ENCODE measurements around the gene ADCY4. TPM values are rescaled to one million over a fixed set of nuclear protein-coding genes. Genes with fewer than 3 reads are reported as not detected.

The ADCY4 gene
- total RNA-seq, 1 experiment from 2014 or later: 0.86 TPM

DNA sequence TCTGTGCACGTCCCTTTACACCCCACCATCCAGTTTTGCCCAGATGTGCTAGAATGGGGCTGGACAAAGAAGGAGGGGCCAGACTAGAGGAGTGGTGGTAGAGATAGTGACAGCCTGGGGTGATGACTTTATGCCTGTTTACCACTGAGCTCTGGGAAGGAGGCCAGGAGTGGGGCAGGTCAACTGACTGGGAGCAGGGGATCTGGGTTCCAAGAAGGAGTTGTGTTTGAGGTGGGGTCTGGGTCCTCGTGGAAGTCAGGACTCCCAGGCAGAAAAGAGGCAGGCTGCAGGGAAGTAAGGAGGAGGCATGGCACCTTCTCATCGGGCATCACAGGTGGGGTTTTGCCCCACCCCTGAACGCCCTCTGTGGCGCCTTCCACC lies 24.6 kb downstream of the ADCY4 start:
- no peak overlapping the region for H3K4me2 ChIP-seq (ENCODE audit: low read length)
- no peak for ATAC-seq
- POLR2A ChIA-PET: no interaction called here

DNA sequence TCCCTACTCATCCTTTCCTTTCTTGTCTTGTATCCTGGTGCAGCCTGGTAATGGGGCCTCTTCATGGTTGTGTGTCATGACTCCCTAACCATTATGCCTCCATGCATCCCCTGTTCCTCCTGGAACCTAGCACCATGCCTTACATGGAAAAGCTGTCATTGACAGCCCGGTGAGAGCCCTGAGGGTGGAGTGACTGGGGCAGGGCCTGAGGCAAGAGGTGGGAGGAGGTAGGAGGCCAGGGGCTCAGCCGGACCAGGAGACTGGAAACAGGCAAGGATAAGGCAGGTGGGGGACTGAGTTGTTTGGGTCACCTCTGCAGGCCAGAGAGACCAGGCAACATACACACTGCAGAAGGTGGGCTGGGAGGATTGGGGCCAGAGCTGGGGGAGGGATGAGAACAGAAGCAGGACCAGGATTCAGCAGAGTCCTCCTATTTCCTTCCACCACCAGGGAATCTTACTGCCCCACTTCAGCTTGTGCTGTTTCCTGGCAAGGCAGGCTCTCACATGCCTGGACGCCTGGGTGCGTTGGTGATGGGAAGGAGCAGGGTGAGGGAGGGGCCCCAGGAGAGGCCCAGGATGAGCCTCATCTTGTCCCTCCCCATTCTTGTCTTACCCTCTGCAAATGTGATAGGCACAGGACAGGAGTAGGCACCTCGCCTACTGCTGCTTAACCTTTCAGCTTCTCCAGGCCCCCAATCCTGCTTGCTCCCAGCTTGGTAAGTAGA lies 25.2 kb downstream of the ADCY4 start, which contains the start of gene LTB4R2:
LTB4R2 (plus strand) TSS at position 603 of the 727 bp plus-strand sequence. CDS start 525 bp downstream, outside the sequence.
- CTCF ChIA-PET: interaction anchor here (3.3 kb wide), 1 partner anchor 11 kb away, joined by 59 read pairs; the partner anchor contains the start of genes DHRS1 and NOP9
- H3K9me2 ChIP-seq (ENCODE audit: insufficient read depth): no peaks in the 10 kb centered on the region
- H3K4me3 ChIP-seq (replicated peaks in 1 of 2; ENCODE audit: low read depth in 1 of 2, low read length in 2 of 2): no peak within 1 kb of the TSS
- no peak within 1 kb of the TSS for H3K27ac ChIP-seq (ENCODE audit: low read depth, low read length)
- H4K20me1 ChIP-seq (ENCODE audit: insufficient read depth): no peaks in the 10 kb centered on the region
- H3K79me2 ChIP-seq (ENCODE audit: insufficient read depth, low read length): no peaks in the 10 kb centered on the region
- H3K36me3 ChIP-seq (ENCODE audit: control insufficient read depth in 1 of 2, insufficient read depth in 2 of 2, low read length in 2 of 2): peaks cover 12 to 21% of the 10 kb centered on the region in 2 experiments; a peak in 3 of 4 replicates
- no peaks in the 10 kb centered on the region for H3K9me3 ChIP-seq (ENCODE audit: control insufficient read depth in 1 of 2, insufficient read depth in 1 of 2, low read depth in 1 of 2, low read length in 2 of 2)
- POLR2A ChIA-PET: no interaction called here
- TF ChIP-seq YY1 (IDR thresholded peaks at IDR 0.05; ENCODE audit: extremely low read depth, insufficient replicate concordance, low read depth, low read length) (no peak), EZH2 (IDR thresholded peaks at IDR 0.05) (no peak)
- no peak within 1 kb of the TSS for H2AFZ ChIP-seq (ENCODE audit: low read depth, low read length, poor library complexity, severe bottlenecking)
- DNase-seq (ENCODE audit: low read depth, low spot score): no peak
- intact Hi-C loops (cut with micrococcal nuclease): no loop called here
- no peak within 1 kb of the TSS for H3K9ac ChIP-seq (ENCODE audit: low read length)
- no TSS peak for BruUV-seq (replicated peaks)
- RAD21 ChIA-PET (ENCODE audit: low non-redundant PET in 1 of 2, low total read pairs in 2 of 2, uncharacterized antibody in 2 of 2, unreplicated experiment in 2 of 2): no interaction called here
- no peaks in the 10 kb centered on the region for H3K27me3 ChIP-seq (ENCODE audit: insufficient read depth, low read length)
- peaks cover 7 to 16% of the 10 kb centered on the region in 2 experiments for H3K4me1 ChIP-seq (ENCODE audit: control insufficient read depth in 1 of 2, insufficient read depth in 2 of 2, low read length in 2 of 2)
- ATAC-seq: no peak
- no peak within 1 kb of the TSS for H3K4me2 ChIP-seq (ENCODE audit: low read length)

More for the DNA sequence above, 24.6 kb downstream of the ADCY4 start:
- H3K9ac ChIP-seq (ENCODE audit: low read length): no peak overlapping the region
- no TSS peak for BruUV-seq (replicated peaks)
- no peaks in the 10 kb centered on the region for H4K20me1 ChIP-seq (ENCODE audit: insufficient read depth)
- H3K9me3 ChIP-seq (ENCODE audit: control insufficient read depth in 1 of 2, insufficient read depth in 1 of 2, low read depth in 1 of 2, low read length in 2 of 2): no peaks in the 10 kb centered on the region
- intact Hi-C loops (cut with micrococcal nuclease): no loop called here
- H3K27ac ChIP-seq (ENCODE audit: low read depth, low read length): no peak overlapping the region
- H2AFZ ChIP-seq (ENCODE audit: low read depth, low read length, poor library complexity, severe bottlenecking): no peak overlapping the region
- no peak for TF ChIP-seq JUND (IDR thresholded peaks at IDR 0.05)
- TF ChIP-seq ZFX (IDR thresholded peaks at IDR 0.05): no peak
- no peak for TF ChIP-seq EZH2 (IDR thresholded peaks at IDR 0.05)
- H3K4me1 ChIP-seq (ENCODE audit: control insufficient read depth in 1 of 2, insufficient read depth in 2 of 2, low read length in 2 of 2): peaks cover 7 to 16% of the 10 kb centered on the region in 2 experiments
- no peaks in the 10 kb centered on the region for H3K27me3 ChIP-seq (ENCODE audit: insufficient read depth, low read length)
- CTCF ChIA-PET: no interaction called here
- H3K4me3 ChIP-seq (replicated peaks in 1 of 2; ENCODE audit: low read depth in 1 of 2, low read length in 2 of 2): no peak overlapping the region
- RAD21 ChIA-PET (ENCODE audit: low non-redundant PET in 1 of 2, low total read pairs in 2 of 2, uncharacterized antibody in 2 of 2, unreplicated experiment in 2 of 2): no interaction called here
- no peaks in the 10 kb centered on the region for H3K79me2 ChIP-seq (ENCODE audit: insufficient read depth, low read length)
- no peak for DNase-seq (ENCODE audit: low read depth, low spot score)
- H3K9me2 ChIP-seq (ENCODE audit: insufficient read depth): no peaks in the 10 kb centered on the region
- H3K36me3 ChIP-seq (ENCODE audit: control insufficient read depth in 1 of 2, insufficient read depth in 2 of 2, low read length in 2 of 2): peaks cover 10 to 15% of the 10 kb centered on the region in 2 experiments; a peak in 3 of 4 replicates
